Measurements from ENCODE around the gene GHR.

GHR gene

DNA sequence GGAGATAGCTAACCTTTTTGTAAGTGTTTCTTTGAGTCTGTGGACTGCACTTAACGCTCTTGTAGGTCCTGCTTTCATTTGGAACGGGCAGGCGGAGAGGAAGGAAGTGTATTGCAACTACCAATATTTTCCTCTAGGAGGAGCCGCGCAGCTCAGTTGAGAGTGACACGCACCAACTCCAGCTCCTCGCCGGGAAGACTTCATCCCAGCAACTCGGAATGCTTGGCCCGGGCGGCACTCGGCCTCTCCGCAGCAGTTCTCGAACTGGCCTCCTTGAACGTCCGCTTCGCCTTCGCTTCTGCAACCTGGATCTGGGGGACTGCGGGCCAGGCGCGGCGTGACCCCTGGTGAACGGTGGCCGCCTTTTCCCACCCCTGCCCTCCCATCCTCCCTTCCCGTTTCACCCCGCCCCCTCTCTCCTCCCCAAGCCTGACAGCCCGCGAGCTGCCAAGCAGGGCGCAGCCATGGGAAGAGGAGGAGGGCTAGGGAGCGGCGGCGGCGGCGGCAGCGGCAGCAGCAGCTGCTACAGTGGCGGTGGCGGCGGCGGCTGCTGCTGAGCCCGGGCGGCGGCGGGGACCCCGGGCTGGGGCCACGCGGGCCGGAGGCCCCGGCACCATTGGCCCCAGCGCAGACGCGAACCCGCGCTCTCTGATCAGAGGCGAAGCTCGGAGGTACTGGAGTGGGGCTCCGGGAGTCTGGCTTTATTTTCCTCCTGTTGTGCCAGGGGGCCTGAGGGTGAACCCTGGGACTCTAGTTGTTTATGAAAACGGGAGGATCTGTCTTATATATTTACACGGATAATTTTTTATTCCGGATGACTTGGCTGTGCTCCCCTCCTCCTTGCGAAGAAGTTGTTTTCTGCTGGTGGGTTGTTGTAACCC lies at the start of gene GHR:
GHR (plus strand) TSS at position 155 of the 881 bp plus-strand sequence. CDS start 142,436 bp downstream, outside the sequence.
- Histone ChIP-seq H3K27ac (ENCODE audit: low read depth, low read length) (no peak within 1 kb of the TSS), H3K4me1 (ENCODE audit: control insufficient read depth, insufficient read depth, low read length) (peaks cover 6% of the 10 kb centered on the region; the same call in 1 of the 2 replicates), H3K9me3 (ENCODE audit: control insufficient read depth, insufficient read depth, low read depth, low read length) (peaks cover 5% of the 10 kb centered on the region; the same call in 1 of the 2 replicates), H3K4me3 (ENCODE audit: low read depth, low read length) (peak within 1 kb of the TSS; percentile 76), H3K36me3 (ENCODE audit: control insufficient read depth, insufficient read depth, low read length) (no peaks in the 10 kb centered on the region), H3K27me3 (ENCODE audit: control insufficient read depth, insufficient read depth, low read length) (peaks cover 21% of the 10 kb centered on the region), H3K9ac (ENCODE audit: low read length) (peak within 1 kb of the TSS; percentile 1)

DNA sequence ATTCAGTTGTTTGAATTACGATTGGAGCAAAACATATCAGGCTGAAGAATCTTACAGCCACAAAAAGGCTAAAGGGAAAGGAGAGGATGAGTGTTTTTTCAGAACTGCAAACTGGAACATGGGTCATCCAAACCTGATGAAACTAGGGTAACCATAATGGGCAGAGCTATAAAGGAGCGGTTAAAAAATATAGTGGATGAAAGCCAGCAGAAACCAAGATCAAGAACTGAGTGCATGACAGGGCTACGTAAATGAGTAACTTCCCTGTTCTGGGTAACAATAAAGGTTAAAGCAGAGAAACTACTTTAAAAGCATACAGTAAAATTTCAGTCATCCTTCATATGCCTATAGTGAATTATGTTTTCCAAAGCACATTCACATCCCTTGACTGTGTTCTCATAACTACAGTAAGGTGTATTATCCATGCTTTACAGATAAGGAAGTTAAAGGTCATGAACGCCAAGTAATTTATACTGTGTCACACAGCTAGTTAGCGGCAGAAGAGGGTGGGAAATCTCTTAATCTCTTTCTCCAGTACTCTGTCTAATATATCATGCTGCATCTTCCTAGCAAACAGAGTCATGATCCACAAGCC lies 48.5 kb upstream of the GHR start:
- Histone ChIP-seq H3K9ac (ENCODE audit: low read length) (no peak overlapping the region), H3K4me1 (ENCODE audit: control insufficient read depth, insufficient read depth, low read length) (no peaks in the 10 kb centered on the region), H3K4me3 (ENCODE audit: low read depth, low read length) (no peak overlapping the region), H3K27ac (ENCODE audit: low read depth, low read length) (no peak overlapping the region), H3K27me3 (ENCODE audit: control insufficient read depth, insufficient read depth, low read length) (no peaks in the 10 kb centered on the region), H3K36me3 (ENCODE audit: control insufficient read depth, insufficient read depth, low read length) (no peaks in the 10 kb centered on the region), H3K9me3 (ENCODE audit: control insufficient read depth, insufficient read depth, low read depth, low read length) (peaks cover 7% of the 10 kb centered on the region)

DNA sequence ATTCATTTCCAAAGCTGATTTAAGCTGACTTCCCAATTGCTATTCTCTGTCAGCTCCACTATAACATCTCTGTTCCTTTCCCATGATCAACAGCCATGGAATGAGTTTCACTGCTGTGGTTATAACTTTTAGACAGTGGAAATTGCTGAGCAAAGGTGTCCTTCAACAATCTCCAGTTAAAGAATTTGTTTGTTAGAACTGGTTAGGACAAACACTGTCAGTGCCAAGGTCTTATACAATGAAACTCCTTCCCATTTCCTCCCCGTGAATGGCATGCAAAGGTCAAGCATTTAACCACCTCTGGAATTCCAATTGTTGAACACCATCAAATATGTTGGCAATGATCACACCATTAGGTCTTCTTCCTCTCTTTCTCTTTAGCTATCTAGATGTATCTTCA lies 45.7 kb upstream of the GHR start:
- no peaks in the 10 kb centered on the region for H3K4me1 ChIP-seq (ENCODE audit: control insufficient read depth, insufficient read depth, low read length)
- no peaks in the 10 kb centered on the region for H3K36me3 ChIP-seq (ENCODE audit: control insufficient read depth, insufficient read depth, low read length)
- no peak overlapping the region for H3K9ac ChIP-seq (ENCODE audit: low read length)
- H3K27ac ChIP-seq (ENCODE audit: low read depth, low read length) = no peak overlapping the region
- H3K9me3 ChIP-seq (ENCODE audit: control insufficient read depth, insufficient read depth, low read depth, low read length) = peaks cover 7% of the 10 kb centered on the region
- H3K4me3 ChIP-seq (ENCODE audit: low read depth, low read length) = no peak overlapping the region
- no peaks in the 10 kb centered on the region for H3K27me3 ChIP-seq (ENCODE audit: control insufficient read depth, insufficient read depth, low read length)

DNA sequence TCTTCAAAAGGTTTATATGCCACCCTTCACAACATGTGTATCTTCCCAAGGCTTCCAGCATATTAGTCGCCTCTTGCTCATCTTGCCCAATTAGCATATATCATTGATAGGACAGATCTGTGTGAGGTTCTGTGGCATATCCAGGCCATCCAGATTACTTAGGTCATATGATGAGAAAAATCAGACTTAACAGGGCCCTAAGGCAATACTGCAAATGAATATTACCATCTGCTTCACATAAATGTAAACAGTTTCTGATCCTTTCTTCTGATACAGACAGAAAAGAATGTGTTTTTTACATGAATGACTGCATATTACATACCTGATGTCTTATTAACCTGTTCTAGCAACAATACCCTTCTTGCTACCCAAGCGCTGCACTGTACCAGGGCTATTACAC lies 41.3 kb upstream of the GHR start:
- Histone ChIP-seq H3K4me3 (ENCODE audit: low read depth, low read length) (no peak overlapping the region), H3K27ac (ENCODE audit: low read depth, low read length) (no peak overlapping the region), H3K9ac (ENCODE audit: low read length) (no peak overlapping the region), H3K4me1 (ENCODE audit: control insufficient read depth, insufficient read depth, low read length) (no peaks in the 10 kb centered on the region), H3K36me3 (ENCODE audit: control insufficient read depth, insufficient read depth, low read length) (no peaks in the 10 kb centered on the region), H3K9me3 (ENCODE audit: control insufficient read depth, insufficient read depth, low read depth, low read length) (no peaks in the 10 kb centered on the region), H3K27me3 (ENCODE audit: control insufficient read depth, insufficient read depth, low read length) (no peaks in the 10 kb centered on the region)

DNA sequence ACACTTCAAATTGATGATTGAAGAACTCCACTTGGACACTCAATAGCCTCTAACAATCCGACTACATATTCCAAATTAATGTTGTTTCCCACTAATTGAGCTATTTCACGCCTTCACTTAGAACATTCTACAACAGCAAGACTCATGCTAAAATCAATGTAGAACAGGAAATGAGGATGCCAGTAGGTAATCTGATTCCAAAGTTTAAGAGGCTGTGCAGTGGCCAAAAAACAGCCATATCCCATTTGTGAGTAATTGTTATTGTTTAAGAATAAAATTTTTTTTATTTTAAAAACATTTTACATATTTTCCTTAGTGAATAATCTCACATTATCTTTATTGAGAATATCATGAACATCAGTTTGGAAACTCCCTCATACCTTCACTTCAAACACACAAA lies 35.7 kb upstream of the GHR start:
- Histone ChIP-seq H3K36me3 (ENCODE audit: control insufficient read depth, insufficient read depth, low read length) (no peaks in the 10 kb centered on the region), H3K27me3 (ENCODE audit: control insufficient read depth, insufficient read depth, low read length) (no peaks in the 10 kb centered on the region), H3K4me1 (ENCODE audit: control insufficient read depth, insufficient read depth, low read length) (no peaks in the 10 kb centered on the region), H3K9me3 (ENCODE audit: control insufficient read depth, insufficient read depth, low read depth, low read length) (peaks cover 9% of the 10 kb centered on the region), H3K27ac (ENCODE audit: low read depth, low read length) (no peak overlapping the region), H3K9ac (ENCODE audit: low read length) (no peak overlapping the region), H3K4me3 (ENCODE audit: low read depth, low read length) (no peak overlapping the region)

DNA sequence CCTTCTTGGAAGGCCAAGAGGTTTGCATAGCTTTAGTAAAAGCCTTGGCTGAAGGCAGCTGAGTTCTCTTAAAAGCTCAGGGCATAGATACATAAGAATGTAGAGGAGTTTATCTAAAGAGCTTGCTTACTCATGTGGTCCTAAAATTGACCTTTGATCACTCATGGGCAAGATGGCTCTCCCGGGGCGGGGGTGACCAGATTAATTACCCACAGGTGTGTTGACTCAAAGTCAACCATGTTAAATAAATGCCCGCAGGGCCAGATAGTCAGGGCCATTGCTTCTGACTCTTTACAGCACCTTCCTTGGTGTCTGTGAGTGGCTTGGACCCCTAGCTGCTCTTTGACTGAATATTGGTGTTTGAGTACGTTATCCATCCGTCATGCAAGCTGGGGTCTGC lies 33.1 kb upstream of the GHR start:
- H3K9me3 ChIP-seq (ENCODE audit: control insufficient read depth, insufficient read depth, low read depth, low read length) = peaks cover 29% of the 10 kb centered on the region
- H3K27me3 ChIP-seq (ENCODE audit: control insufficient read depth, insufficient read depth, low read length) = no peaks in the 10 kb centered on the region
- H3K9ac ChIP-seq (ENCODE audit: low read length) = no peak overlapping the region
- H3K4me1 ChIP-seq (ENCODE audit: control insufficient read depth, insufficient read depth, low read length) = no peaks in the 10 kb centered on the region
- H3K36me3 ChIP-seq (ENCODE audit: control insufficient read depth, insufficient read depth, low read length) = no peaks in the 10 kb centered on the region
- no peak overlapping the region for H3K4me3 ChIP-seq (ENCODE audit: low read depth, low read length)
- H3K27ac ChIP-seq (ENCODE audit: low read depth, low read length) = no peak overlapping the region

DNA sequence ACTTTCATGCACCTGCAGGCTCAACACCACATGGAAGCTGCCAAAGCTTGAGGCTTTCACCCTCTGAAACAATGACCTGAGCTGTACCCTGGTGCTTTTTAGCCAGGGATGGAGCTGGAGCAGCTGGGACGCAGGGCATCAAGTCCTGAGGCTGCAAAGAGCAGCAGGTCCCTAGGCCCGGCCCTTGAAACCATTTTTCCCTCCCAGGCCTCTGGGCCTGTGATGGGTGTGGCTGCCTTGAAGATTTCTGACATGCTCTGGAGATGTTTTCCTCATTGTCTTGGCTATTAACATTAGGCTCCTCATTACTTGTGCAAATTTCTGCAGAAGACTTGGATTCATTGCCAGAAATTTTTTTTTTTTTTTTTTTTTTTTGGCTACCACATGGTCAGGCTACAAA lies 30.3 kb upstream of the GHR start:
- H3K27ac ChIP-seq (ENCODE audit: low read depth, low read length) = no peak overlapping the region
- H3K27me3 ChIP-seq (ENCODE audit: control insufficient read depth, insufficient read depth, low read length) = no peaks in the 10 kb centered on the region
- H3K9ac ChIP-seq (ENCODE audit: low read length) = no peak overlapping the region
- no peaks in the 10 kb centered on the region for H3K36me3 ChIP-seq (ENCODE audit: control insufficient read depth, insufficient read depth, low read length)
- no peaks in the 10 kb centered on the region for H3K4me1 ChIP-seq (ENCODE audit: control insufficient read depth, insufficient read depth, low read length)
- H3K9me3 ChIP-seq (ENCODE audit: control insufficient read depth, insufficient read depth, low read depth, low read length) = peaks cover 42% of the 10 kb centered on the region
- H3K4me3 ChIP-seq (ENCODE audit: low read depth, low read length) = no peak overlapping the region

DNA sequence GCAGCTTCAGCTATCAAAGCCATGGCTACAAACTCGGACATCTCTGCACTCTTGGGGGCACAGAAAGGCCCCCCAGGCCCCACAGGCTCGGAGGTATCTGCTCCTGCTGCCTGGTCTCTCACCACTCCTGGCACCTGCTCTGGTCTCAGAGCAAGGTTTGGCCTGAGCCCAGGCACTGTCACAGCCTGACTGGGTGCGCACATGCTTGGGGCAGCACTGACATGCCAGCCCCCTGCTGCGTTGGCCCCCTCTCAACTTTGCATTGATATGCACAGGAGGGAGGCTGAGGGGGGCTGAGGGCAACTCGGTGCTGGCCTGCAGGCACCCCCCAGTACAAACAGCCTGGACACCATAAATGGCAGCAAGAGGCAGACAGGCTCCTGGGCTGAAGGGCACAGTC lies 27.1 kb upstream of the GHR start:
- H3K4me3 ChIP-seq (ENCODE audit: low read depth, low read length) = no peak overlapping the region
- no peak overlapping the region for H3K9ac ChIP-seq (ENCODE audit: low read length)
- H3K27ac ChIP-seq (ENCODE audit: low read depth, low read length) = no peak overlapping the region
- no peaks in the 10 kb centered on the region for H3K27me3 ChIP-seq (ENCODE audit: control insufficient read depth, insufficient read depth, low read length)
- H3K9me3 ChIP-seq (ENCODE audit: control insufficient read depth, insufficient read depth, low read depth, low read length) = peaks cover 39% of the 10 kb centered on the region
- H3K4me1 ChIP-seq (ENCODE audit: control insufficient read depth, insufficient read depth, low read length) = no peaks in the 10 kb centered on the region
- no peaks in the 10 kb centered on the region for H3K36me3 ChIP-seq (ENCODE audit: control insufficient read depth, insufficient read depth, low read length)

DNA sequence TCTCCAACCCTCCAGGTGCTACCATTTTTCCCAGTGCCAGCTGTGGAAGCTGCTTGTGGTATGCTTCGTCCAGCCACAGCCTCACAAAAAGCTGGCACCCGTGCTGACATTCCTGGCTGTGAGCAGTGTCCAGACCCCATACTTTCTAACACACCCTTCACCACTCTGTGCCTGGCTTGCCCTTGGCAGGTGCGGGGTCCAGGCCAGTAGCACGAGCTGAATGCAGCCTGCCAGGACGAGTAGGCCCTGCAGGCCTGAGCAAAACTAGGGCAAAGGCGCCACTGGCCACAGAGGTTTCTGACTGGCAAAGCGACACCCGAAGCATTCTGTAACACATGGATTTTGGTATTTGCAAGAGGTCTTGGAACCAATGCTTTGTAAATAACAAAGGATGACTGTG lies 26.0 kb upstream of the GHR start:
- no peaks in the 10 kb centered on the region for H3K4me1 ChIP-seq (ENCODE audit: control insufficient read depth, insufficient read depth, low read length)
- no peak overlapping the region for H3K9ac ChIP-seq (ENCODE audit: low read length)
- no peaks in the 10 kb centered on the region for H3K36me3 ChIP-seq (ENCODE audit: control insufficient read depth, insufficient read depth, low read length)
- no peak overlapping the region for H3K4me3 ChIP-seq (ENCODE audit: low read depth, low read length)
- H3K9me3 ChIP-seq (ENCODE audit: control insufficient read depth, insufficient read depth, low read depth, low read length) = peaks cover 35% of the 10 kb centered on the region
- no peak overlapping the region for H3K27ac ChIP-seq (ENCODE audit: low read depth, low read length)
- no peaks in the 10 kb centered on the region for H3K27me3 ChIP-seq (ENCODE audit: control insufficient read depth, insufficient read depth, low read length)

DNA sequence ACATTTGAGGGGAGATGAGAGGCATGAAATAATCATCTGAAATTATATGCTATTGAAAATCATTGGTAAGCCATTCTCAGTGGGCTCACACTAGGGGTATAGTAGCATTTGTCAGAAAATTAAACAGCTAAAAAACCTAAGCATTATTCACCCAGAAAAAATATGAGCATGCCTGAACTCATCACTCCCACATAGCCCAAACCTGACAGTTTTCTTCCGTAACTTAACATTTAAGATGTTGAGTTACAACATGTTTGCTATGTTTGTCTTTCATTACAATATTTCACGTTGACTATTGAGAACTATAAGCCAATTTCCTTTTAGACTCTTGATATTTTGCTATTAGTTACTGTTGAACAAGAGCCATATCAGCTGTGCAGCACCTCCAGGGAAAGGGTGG lies 23.5 kb upstream of the GHR start:
- H3K9me3 ChIP-seq (ENCODE audit: control insufficient read depth, insufficient read depth, low read depth, low read length) = peaks cover 16% of the 10 kb centered on the region
- H3K4me3 ChIP-seq (ENCODE audit: low read depth, low read length) = no peak overlapping the region
- H3K4me1 ChIP-seq (ENCODE audit: control insufficient read depth, insufficient read depth, low read length) = no peaks in the 10 kb centered on the region
- H3K9ac ChIP-seq (ENCODE audit: low read length) = no peak overlapping the region
- no peaks in the 10 kb centered on the region for H3K36me3 ChIP-seq (ENCODE audit: control insufficient read depth, insufficient read depth, low read length)
- H3K27me3 ChIP-seq (ENCODE audit: control insufficient read depth, insufficient read depth, low read length) = no peaks in the 10 kb centered on the region
- H3K27ac ChIP-seq (ENCODE audit: low read depth, low read length) = no peak overlapping the region

DNA sequence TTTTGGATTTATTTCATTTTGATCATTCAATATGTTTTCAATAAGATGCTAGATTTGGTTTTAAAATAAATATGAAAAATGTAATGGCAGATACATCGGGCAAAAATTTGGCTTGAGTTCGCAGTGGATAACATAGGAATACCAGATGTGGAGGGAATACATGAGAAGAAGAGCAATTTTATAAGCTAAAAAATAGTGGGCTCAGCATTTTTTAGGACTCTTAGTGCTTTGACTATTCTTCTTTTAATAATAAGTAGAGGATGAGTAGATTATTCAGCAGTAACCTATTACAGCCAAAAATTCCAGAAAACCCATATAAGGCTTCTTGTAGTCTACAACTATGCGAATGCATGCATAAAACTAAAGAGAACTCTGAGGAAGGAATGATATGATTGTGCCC lies 22.8 kb upstream of the GHR start:
- H3K27me3 ChIP-seq (ENCODE audit: control insufficient read depth, insufficient read depth, low read length) = no peaks in the 10 kb centered on the region
- no peak overlapping the region for H3K27ac ChIP-seq (ENCODE audit: low read depth, low read length)
- H3K9ac ChIP-seq (ENCODE audit: low read length) = no peak overlapping the region
- no peak overlapping the region for H3K4me3 ChIP-seq (ENCODE audit: low read depth, low read length)
- no peaks in the 10 kb centered on the region for H3K4me1 ChIP-seq (ENCODE audit: control insufficient read depth, insufficient read depth, low read length)
- peaks cover 13% of the 10 kb centered on the region for H3K9me3 ChIP-seq (ENCODE audit: control insufficient read depth, insufficient read depth, low read depth, low read length)
- H3K36me3 ChIP-seq (ENCODE audit: control insufficient read depth, insufficient read depth, low read length) = no peaks in the 10 kb centered on the region

All from HUES6 (cell line).